Measurements from ENCODE around the gene CPED1.

Gene CPED1

GRCh38 chr7:121329191-121330052 lies 340.9 kb downstream of the CPED1 start:
- peak; percentile 37 for DNase-seq (ENCODE audit: low read depth)
- peak; percentile 41 for TF ChIP-seq CTCF (conservative IDR thresholded peaks at IDR 0.05; ENCODE audit: low read depth, low read length)
- peak overlapping the region; percentile 62 for H3K4me3 ChIP-seq (ENCODE audit: low read depth, low read length)

- DNase-seq (ENCODE audit: low read depth): peak; percentile 24
- no peak for TF ChIP-seq CTCF (conservative IDR thresholded peaks at IDR 0.05; ENCODE audit: low read depth, low read length)
- peak overlapping the region; percentile 62 for H3K4me3 ChIP-seq (ENCODE audit: low read depth, low read length)
Measured at GRCh38 chr7:121330053-121330833, 341.7 kb downstream of the CPED1 start.

- no peak overlapping the region for H3K4me3 ChIP-seq (ENCODE audit: low read depth, low read length)
- TF ChIP-seq CTCF (conservative IDR thresholded peaks at IDR 0.05; ENCODE audit: low read depth, low read length): no peak
Measured at GRCh38 chr7:121331048-121331447, 342.5 kb downstream of the CPED1 start.

GRCh38 chr7:121331574-121331973 lies 343.1 kb downstream of the CPED1 start:
- no peak for DNase-seq (ENCODE audit: low read depth)
- no peak for TF ChIP-seq CTCF (conservative IDR thresholded peaks at IDR 0.05; ENCODE audit: low read depth, low read length)
- H3K4me3 ChIP-seq (ENCODE audit: low read depth, low read length): no peak overlapping the region

More at GRCh38 chr7:121331048-121331447, 342.5 kb downstream of the CPED1 start:
- DNase-seq (ENCODE audit: low read depth): no peak

- no peak for TF ChIP-seq CTCF (conservative IDR thresholded peaks at IDR 0.05; ENCODE audit: low read depth, low read length)
- H3K4me3 ChIP-seq (ENCODE audit: low read depth, low read length): no peak overlapping the region
- DNase-seq (ENCODE audit: low read depth): no peak
Measured at GRCh38 chr7:121334376-121334775, 345.9 kb downstream of the CPED1 start.

- DNase-seq (ENCODE audit: low read depth): peak; percentile 51
- no peak overlapping the region for H3K4me3 ChIP-seq (ENCODE audit: low read depth, low read length)
- no peak for TF ChIP-seq CTCF (conservative IDR thresholded peaks at IDR 0.05; ENCODE audit: low read depth, low read length)
Measured at GRCh38 chr7:121334875-121335648, 346.6 kb downstream of the CPED1 start.
